Esophagus muscularis mucosa (tissue), 4 donors: ENCODE results near the gene PTPRD. TPM values are rescaled to one million over a fixed set of nuclear protein-coding genes. Genes with fewer than 3 reads are reported as not detected.

Experiments used
- DNase-seq: peaks from one replicate; pipeline ENCODE4 v3.0.0-alpha.2; 2017; ENCODE audit errors: extremely low spot score
- H3K27ac ChIP-seq, 4 donors: fragments of 200-600 bp; sonication (generic); replicated peaks in 1 of 4; 1 replicate in 3 of 4; 2 replicates in 1 of 4; pipeline ENCODE4 v1.5.1; 2016 to 2019; ENCODE audit warnings: mild to moderate bottlenecking in 1 of 4
- H3K27me3 ChIP-seq, 4 donors: fragments of 200-600 bp; sonication (generic); one replicate each; pipeline versions ENCODE4 v1.5.1 to v1.6.0; 2016 to 2019
- H3K36me3 ChIP-seq, 4 donors: fragments of 200-600 bp; sonication (generic); one replicate each; pipeline ENCODE4 v1.5.1; 2016 to 2019
- H3K4me1 ChIP-seq, 4 donors: fragments of 200-600 bp; sonication (generic); one replicate each; pipeline ENCODE4 v1.5.1; 2016 to 2019
- H3K4me3 ChIP-seq, 4 donors: fragments of 200-600 bp; sonication (generic); 1 replicate in 2 of 4; 2 replicates in 2 of 4; pipeline ENCODE4 v1.5.1; 2016 to 2019; ENCODE audit warnings: mild to moderate bottlenecking in 4 of 4, moderate library complexity in 1 of 4
- H3K9me3 ChIP-seq, 4 donors: fragments of 200-600 bp; sonication (generic); 1 replicate in 3 of 4; 2 replicates in 1 of 4; pipeline ENCODE4 v1.5.1; 2016 to 2019
- CTCF ChIP-seq, 3 experiments: fragments of 200-600 bp in 2 of 3; fragments of 450-650 bp in 1 of 3; sonication (generic) in 2 of 3; IDR thresholded peaks; one replicate each; pipeline ENCODE4 v1.5.1; 2017 to 2019; ENCODE audit warnings: antibody characterized with exemption in 3 of 3, mild to moderate bottlenecking in 2 of 3, moderate library complexity in 1 of 3
- EP300 ChIP-seq: sonication (generic); formaldehyde crosslinking; IDR thresholded peaks from one replicate; pipeline ENCODE4 v1.6.1; 2017; ENCODE audit warnings: antibody characterized with exemption
- POLR2A ChIP-seq: fragments of 450-650 bp; IDR thresholded peaks from one replicate; pipeline ENCODE4 v1.6.1; 2017; ENCODE audit warnings: antibody characterized with exemption, moderate library complexity, mild to moderate bottlenecking, low read depth
- POLR2AphosphoS5 ChIP-seq, 2 donors: sonication (generic); formaldehyde crosslinking; IDR thresholded peaks; one replicate each; pipeline ENCODE4 v1.6.1; 2017; ENCODE audit warnings: antibody characterized with exemption in 2 of 2
- WGBS: methylation state at CpG from one replicate; pipeline ENCODE4 v1.1.5; 2018; 5-methylcytosine and 5-hydroxymethylcytosine counted together
- intact Hi-C: fragments of 100-400 bp; cut with DNase I; formaldehyde crosslinking; loops from one replicate; pipeline ENCODE4 v1.15.1; 2023
- total RNA-seq, 4 donors: library from RNA; depleted of rRNA; stranded (reverse); fragments of >200 nt; gene quantifications; one replicate each; pipeline versions ENCODE4 v1.1.0 to v1.2.1, GENCODE V29; 2016

Gene PTPRD
- total RNA-seq, 4 donors from 2014 or later: 4.1 to 6.6 (median 5.0) TPM

GRCh38 chr9:8564960-8565359 lies 2047.8 kb downstream of the PTPRD start:
- Histone ChIP-seq H3K36me3 (no peaks in the 10 kb centered on the region), H3K27me3 (no peaks in the 10 kb centered on the region), H3K27ac (no peak overlapping the region), H3K4me3 (no peak overlapping the region), H3K4me1 (no peaks in the 10 kb centered on the region), H3K9me3 (no peaks in the 10 kb centered on the region)
- 59% methylated on average over 6 of the region's 6 CpGs for WGBS
- intact Hi-C loops: no loop called here
- no peak for TF ChIP-seq EP300
- TF ChIP-seq CTCF (IDR thresholded peaks at IDR 0.05): no peak
- no peak for TF ChIP-seq POLR2A
- TF ChIP-seq POLR2AphosphoS5 (IDR thresholded peaks at IDR 0.05): no peak
- DNase-seq: no peak

DNA sequence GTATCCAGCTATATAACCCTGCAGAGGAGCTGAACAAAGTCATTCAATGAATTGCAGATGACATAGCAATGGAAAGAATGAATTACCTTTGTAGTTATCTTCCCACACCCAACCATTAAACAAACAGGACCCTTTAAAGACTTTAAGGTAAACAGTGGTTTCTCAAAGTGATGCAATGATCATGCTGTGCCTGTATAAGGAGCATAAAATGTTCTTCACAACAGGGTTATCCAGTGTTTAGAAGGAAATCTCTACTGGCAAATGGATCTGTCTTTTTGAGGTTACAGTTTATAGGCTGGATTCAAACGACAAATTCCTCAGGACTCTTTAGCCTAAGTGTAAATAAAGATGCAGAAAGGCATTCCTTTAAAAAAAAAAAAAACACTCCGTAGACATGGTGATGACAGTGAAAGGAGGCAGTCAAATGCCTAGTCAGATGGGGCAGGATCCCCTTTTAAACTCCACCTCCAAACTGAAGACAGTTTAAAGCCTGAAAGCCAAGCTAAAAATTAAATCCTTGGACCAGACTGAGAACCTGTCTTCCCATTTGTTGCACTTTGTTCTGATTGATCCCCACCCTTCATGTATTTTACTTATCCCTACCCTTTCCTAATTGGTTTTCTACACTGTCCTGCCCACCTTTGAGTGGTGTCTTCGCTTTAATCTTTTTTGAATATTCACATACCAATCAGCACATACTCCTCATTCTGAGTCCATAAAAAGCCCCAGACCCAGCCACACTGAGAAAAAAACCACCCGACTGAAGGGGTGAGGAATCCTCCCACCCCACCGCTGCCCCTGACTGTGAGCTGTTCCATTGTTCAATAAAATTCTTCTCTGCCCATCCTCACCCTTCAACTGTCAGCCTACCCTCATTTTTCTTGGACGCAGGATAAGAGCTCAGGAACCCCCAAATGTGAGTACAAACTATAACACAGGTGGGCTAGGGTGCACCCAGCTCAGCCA lies 2052.0 kb downstream of the PTPRD start:
- Histone ChIP-seq H3K36me3 (no peaks in the 10 kb centered on the region), H3K27ac (no peak overlapping the region), H3K27me3 (no peaks in the 10 kb centered on the region), H3K4me3 (no peak overlapping the region), H3K9me3 (no peaks in the 10 kb centered on the region), H3K4me1 (no peaks in the 10 kb centered on the region)
- intact Hi-C loops: no loop called here
- 67% methylated on average over 6 of the region's 6 CpGs for WGBS
- no peak for DNase-seq
- no peak for TF ChIP-seq POLR2AphosphoS5 (IDR thresholded peaks at IDR 0.05)
- no peak for TF ChIP-seq CTCF (IDR thresholded peaks at IDR 0.05)
- TF ChIP-seq POLR2A: no peak
- no peak for TF ChIP-seq EP300

DNA sequence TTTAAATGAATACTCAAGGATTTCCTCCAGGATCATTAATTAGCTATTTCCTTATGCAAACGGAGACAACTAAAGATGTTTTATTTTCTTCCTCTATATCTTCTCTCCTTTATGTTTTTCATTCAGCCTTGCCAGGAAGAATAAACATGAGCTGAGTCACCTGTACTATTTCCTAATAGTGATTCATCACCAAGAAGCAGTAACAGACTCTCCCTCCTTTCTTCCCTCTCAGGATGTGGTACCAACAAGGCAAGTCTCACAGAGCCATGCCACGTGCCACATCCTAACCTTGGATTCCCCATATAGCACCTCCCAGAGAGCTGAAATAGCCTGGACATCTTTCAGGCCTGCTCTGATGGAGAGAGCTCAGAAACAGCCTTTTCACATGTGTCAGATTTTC lies 2054.6 kb downstream of the PTPRD start:
- H3K27ac ChIP-seq: no peak overlapping the region
- intact Hi-C loops: no loop called here
- no peaks in the 10 kb centered on the region for H3K27me3 ChIP-seq
- H3K9me3 ChIP-seq: no peaks in the 10 kb centered on the region
- TF ChIP-seq POLR2A (no peak), CTCF (IDR thresholded peaks at IDR 0.05) (no peak), POLR2AphosphoS5 (IDR thresholded peaks at IDR 0.05) (no peak), EP300 (no peak)
- H3K4me3 ChIP-seq: no peak overlapping the region
- DNase-seq: no peak
- 87% methylated on average over 2 of the region's 2 CpGs for WGBS
- H3K36me3 ChIP-seq: no peaks in the 10 kb centered on the region
- H3K4me1 ChIP-seq: no peaks in the 10 kb centered on the region

DNA sequence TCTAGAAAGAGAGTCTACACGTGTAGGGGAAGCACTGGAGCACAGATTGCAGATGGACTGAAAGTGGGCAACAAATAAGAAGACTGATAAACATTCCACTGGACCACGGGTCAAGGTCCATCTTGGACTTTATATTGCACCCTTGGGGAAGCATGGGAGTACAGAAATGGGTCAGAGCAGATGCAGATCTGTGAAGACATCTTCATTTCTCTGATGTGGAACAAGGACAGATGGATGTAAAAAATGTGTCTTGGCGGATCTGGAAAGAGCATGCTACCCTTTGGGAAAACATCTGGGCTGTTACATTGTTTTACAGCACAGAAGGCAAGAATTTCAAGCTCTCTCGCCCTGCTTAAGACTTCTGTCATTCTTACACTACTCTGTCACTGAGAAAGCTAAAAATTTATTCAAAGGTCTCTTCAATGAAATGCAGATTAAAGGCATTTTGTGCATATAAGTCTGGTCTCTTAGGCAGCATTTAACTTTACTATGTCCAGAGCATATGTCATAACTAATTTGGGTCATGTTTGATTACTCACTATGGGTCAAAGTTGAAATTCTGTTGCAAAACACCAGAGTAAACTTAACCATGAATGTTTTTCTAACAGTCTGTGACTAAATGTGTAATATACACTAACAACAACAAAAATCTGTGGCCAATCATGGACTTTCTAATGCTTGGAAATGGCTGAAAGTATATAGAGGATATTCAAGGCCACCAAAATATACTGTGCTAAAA lies 2056.9 kb downstream of the PTPRD start:
- DNase-seq: no peak
- no peak overlapping the region for H3K27ac ChIP-seq
- no peaks in the 10 kb centered on the region for H3K27me3 ChIP-seq
- intact Hi-C loops: no loop called here
- no peaks in the 10 kb centered on the region for H3K9me3 ChIP-seq
- H3K36me3 ChIP-seq: no peaks in the 10 kb centered on the region
- WGBS: 68% methylated on average over 4 of the region's 4 CpGs
- H3K4me3 ChIP-seq: no peak overlapping the region
- no peaks in the 10 kb centered on the region for H3K4me1 ChIP-seq
- TF ChIP-seq POLR2A: no peak
- TF ChIP-seq CTCF (IDR thresholded peaks at IDR 0.05): no peak
- TF ChIP-seq POLR2AphosphoS5 (IDR thresholded peaks at IDR 0.05): no peak
- no peak for TF ChIP-seq EP300
